NCI-H146 (cell line): Measurements from ENCODE around the gene RPRD1B.

Experiments
- DNase-seq: peaks from one replicate; lab custom pipeline; 2025; lab: John Stamatoyannopoulos, UW

RPRD1B gene

DNA sequence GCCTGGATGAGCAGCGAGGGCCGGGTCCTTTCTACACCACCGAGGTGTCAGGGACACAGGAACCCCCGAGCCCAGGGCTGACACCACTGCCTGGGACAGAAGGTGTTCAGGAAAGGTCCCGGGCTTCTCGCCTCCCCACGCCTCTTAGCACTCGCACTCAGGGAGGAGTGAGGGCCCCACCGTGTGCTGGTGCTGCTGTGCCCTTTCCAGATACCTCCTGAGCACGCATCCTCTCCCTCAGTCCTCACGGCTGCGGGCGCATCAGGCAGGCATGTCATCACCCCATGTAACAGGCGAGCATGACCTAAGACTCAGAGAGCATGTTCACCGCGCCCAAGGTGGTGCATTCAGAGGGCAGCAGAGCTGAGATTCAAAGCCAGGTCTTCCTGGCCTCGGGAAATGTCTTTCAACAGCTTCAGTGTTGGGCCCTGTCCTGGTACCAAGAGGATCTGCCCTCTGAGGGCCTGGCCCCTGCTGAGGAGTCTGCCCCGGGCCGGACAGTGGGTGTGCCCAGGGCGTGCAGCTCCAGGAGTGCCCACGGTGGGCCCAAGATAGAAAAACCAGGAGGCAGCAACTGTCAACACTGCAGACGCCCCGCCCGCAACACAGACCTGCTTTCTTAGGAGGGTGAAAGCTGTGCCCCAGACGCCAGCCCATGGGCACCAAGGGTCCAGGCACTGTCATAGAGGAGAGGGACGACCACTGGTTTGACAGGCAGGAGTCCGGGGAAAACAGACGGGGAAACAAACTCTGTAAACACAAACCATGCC is 102.3 kb downstream of the RPRD1B start:
- no peak for DNase-seq

DNA sequence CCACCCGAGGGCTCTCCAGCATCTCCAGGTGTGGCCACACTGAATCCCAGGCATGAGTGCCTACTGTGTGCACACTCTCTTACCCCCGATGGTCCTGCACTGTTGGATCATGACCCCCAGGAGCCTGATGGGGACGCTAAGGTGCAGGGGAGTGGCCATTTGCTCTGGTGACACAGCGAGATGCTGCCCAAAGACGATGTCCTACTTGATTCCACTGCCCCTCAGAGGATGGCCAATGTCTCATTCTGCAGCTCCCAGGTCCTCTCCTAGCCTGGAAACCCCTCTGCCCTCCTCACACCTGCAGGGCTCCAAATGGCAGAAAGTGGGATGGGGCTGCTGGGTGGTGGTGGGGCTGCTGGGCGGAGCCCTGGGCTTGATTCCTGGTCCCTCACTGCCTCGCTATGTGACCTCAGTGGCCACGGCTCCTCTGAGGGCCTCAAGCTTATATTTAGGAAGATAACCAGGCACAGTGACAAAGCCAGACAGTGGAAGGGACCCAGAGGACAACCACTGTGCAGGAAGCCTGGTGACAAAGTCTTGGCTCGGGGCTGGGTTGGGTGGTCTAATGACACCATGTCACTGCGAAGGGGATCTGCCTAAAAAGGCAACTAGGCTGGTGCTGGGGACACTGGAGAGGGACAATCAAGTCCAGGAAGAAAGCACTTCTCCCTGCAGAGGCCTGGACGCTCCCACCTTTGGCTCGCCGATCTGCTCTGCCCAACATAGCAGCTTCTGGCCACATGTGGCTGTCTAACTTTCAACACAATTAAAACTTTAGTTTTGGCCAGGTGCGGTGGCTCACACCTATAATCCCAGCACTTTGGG is 103.1 kb downstream of the RPRD1B start:
- DNase-seq: no peak

DNA sequence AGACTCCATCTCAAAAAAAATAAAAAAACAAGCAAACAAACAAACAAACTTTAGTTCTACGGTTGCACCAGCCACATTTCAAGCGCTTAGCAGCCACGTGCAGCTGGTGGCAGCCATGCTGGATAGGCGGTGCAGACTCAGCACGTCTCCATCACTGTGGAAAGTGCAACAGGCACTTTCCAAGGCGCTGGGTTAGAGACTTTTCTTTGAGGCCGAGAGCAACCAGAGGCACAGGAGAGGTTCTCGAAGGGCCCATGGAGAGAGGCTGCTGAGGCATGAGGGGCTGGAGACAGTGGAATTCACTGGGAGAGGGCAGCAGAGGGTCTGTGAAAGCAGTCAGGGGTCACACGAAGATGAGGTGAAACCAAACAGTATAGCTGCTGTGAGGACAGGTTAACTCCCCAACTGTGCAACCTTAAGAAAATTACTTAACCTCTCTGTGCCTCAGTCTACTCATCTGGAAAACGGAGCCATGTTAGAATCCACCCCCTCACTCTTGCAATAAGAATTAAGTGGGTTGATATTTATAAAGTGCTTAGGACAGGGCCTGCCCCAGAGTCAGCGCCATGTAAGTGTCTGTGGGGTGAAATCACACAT is 104.0 kb downstream of the RPRD1B start:
- no peak for DNase-seq

DNA sequence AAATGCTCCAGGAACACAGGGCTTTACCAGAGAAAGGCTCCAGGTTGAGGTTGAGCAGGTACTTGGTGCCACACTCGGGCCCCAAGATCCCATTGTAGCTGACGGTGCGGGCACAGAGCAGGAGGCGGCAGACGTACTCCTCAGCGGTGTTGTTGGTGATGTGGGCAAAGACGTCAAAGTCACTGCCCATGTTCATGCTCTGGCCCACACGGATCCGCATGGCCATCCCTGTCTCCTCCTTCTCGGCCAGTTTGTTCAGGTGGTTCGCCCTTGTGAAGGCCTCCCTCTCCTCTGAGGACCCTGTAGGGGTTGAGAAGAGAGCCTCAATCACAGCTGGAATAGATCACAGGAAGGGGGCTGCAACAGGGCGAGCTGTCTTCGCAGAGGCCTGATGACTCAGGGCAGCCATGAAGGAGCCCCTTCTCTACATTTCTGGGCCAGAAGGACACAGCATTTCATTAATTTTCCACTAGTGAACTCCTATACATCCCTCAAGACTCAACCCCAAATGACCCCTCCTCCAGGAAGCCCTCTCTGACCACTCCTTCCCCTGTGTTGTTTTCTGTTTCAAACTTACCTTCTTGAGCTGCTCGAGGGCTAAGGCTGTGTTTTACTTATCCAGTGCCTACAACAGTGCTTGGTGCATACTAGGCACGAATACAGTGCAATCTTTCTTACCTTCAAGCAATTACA is 104.7 kb downstream of the RPRD1B start:
- no peak for DNase-seq

DNA sequence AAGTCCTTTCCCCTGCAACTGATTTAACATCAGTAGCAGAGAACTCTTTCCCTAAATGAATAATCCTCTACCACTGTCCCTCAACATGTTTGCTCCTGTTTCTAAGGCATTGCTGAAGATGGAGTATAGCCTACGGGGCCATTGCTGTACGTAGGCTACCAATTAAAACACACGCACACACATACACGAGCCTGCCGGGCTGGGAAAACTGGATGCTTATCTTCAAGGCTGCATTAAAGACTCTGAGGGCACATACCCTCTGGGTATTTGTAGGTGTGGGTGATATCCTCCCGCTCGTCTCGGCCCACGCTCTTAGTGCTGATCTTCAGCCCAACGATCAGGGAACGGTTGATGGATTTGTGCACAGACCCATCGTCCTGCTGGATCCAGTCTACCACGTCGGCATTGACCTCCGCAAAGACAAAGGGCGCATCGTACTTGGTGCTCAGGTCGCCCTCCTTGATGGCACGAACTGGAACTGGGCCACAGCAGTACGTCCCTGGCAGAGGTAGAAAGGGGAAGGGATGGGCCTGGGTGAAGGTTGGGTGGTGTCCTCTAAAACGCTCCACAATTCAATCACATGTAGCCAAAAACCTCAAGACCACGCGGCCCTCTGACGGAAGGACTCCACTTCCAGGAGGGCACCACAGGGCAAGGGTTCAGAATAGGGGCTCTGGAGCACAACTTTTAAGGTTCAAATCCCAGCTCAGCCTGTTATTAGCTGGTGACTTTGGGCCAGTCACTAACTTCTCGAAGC is 105.8 kb downstream of the RPRD1B start:
- DNase-seq: no peak

DNA sequence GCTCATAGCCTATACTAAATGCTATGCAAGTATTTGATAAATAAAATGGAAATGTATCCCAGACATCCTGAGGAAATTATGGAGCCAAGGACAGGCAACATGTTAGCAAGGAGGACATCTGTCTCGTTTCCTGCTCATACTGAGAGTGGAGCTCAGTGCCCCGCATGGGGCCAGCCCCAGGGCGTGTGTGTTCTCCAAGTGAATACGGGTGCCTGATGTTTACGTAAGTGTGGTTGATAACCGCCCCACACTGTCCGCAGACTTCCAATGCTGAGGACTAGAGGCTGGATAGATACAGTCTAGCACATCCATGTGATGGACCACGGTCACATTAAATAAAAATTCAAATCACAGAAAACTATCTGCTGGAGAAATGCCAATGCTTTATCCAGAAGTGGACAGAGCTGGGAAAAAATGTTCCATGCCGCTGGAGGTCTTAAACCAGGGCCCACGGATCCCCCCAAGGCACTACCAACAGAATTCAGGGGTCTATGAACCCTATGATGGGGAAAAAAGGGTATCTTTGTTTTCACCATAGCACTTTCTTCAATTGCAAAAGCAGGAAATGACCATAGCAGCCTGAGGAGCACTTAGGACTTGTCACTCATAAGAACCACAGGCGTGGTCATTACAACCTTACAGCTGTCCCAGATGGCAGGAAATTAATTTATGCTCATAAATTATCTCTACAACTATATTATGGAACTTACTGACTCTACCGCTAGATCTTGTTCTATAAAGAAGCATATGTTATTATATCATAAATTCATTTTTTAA is 106.6 kb downstream of the RPRD1B start:
- peak; percentile 87 for DNase-seq

DNA sequence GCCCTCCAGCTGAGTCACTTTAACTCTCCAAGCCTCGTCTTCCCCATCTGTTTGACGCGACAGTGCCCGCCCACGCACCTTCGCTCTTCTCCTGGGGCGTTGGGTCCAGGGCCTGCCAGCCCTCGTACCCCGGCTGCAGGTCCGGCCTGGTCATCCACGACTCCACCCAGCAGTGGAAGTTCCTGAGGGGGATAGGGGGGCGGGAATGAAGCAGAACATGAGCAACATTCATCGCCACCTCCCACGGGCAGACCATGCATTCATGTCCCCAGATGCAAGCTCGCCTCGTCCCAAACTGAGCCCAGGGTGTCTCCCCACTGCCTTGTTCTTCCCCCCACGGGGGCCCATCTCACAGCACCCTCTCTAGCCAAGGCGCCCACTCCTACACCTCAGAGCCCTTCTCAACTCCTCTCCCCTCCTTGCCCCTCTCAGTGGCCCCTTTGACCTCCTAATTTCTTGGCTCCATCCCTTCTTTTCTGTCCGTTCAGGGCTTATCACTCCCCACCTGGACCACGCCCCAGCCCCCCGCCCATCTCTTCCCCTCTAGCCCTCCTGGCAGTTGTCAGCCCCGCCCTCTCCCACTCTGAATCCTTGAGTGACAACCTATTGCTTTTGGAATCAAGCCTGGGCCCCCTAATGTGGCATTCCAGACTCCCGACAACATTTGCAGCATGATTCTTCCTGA is 107.8 kb downstream of the RPRD1B start:
- DNase-seq: no peak
